Panc1 (cell line): Measurements from ENCODE around the gene MS4A6E. TPM values are rescaled to one million over a fixed set of nuclear protein-coding genes. Genes with fewer than 3 reads are reported as not detected.
A peak's percentile ranks its signal among the peaks of the same experiment; 100 is the strongest.

ENCODE experiments used
- ATAC-seq: fragments of 200-7000 bp; cut with Tn5 transposase; 2 replicates; pipeline ENCODE4 v1.9.1; 2020; ENCODE audit warnings: mild to moderate bottlenecking, moderate library complexity
- BruUV-seq: library from RNA; stranded (reverse); fragments of 400-500 nt; replicated peaks from 2 replicates; lab custom pipeline; 2021; lab: Mats Ljungman, UMichigan
- CTCF ChIA-PET: fragments of 300-600 bp; sonication (Branson Sonifier 250); formaldehyde crosslinking; loops from one replicate; lab custom pipeline; 2022; ENCODE audit warnings: antibody characterized with exemption; lab: Charles Lee
- POLR2A ChIA-PET: fragments of 300-600 bp; sonication (Branson Sonifier 250); formaldehyde crosslinking; loops from one replicate; lab custom pipeline; 2022; ENCODE audit warnings: antibody characterized with exemption; lab: Charles Lee
- DNase-seq: peaks from one replicate; pipeline ENCODE4 v3.0.0-alpha.2; 2010; ENCODE audit warnings: low read depth, low spot score
- H3K27ac ChIP-seq: 2 replicates; pipeline ENCODE4 v1.5.1; 2011; ENCODE audit warnings: mild to moderate bottlenecking, low read length, inconsistent platforms
- H3K27me3 ChIP-seq: fragments of 200-500 bp; sonication (Bioruptor generic); 2 replicates; pipeline ENCODE4 v1.6.0; 2014; ENCODE audit warnings: low read length, inconsistent platforms; ENCODE audit not compliant: control insufficient read depth, insufficient read depth
- H3K36me3 ChIP-seq: fragments of 200-500 bp; sonication (Bioruptor generic); 2 replicates; pipeline ENCODE4 v1.5.1; 2014; ENCODE audit warnings: inconsistent platforms, mild to moderate bottlenecking, low read length, moderate library complexity; ENCODE audit not compliant: control insufficient read depth, insufficient read depth
- H3K4me1 ChIP-seq: 2 replicates; pipeline ENCODE4 v1.5.1; 2011; ENCODE audit warnings: inconsistent platforms, mild to moderate bottlenecking, low read length, moderate library complexity; ENCODE audit not compliant: control insufficient read depth, insufficient read depth
- H3K4me3 ChIP-seq, 2 experiments: 2 replicates each; pipeline ENCODE4 v1.5.1; 2011 to 2012; ENCODE audit warnings: low read depth in 2 of 2, low read length in 2 of 2, mild to moderate bottlenecking in 2 of 2, inconsistent platforms in 1 of 2, moderate library complexity in 1 of 2
- H3K9me3 ChIP-seq: fragments of 200-500 bp; sonication (Bioruptor generic); 2 replicates; pipeline ENCODE4 v1.5.1; 2014; ENCODE audit warnings: low read depth, mild to moderate bottlenecking, inconsistent platforms, low read length, moderate library complexity; ENCODE audit not compliant: control insufficient read depth, insufficient read depth
- POLR2AphosphoS5 ChIP-seq: IDR thresholded peaks from 2 replicates; pipeline ENCODE4 v1.6.1; 2012; ENCODE audit warnings: mild to moderate bottlenecking, low read depth, low read length, moderate library complexity
- SIN3A ChIP-seq: IDR thresholded peaks from 2 replicates; pipeline ENCODE4 v1.6.1; 2012; ENCODE audit warnings: low read depth, mild to moderate bottlenecking, low read length, moderate library complexity, borderline replicate concordance; ENCODE audit not compliant: insufficient read depth
- TCF7L2 ChIP-seq: IDR thresholded peaks from 2 replicates; pipeline ENCODE4 v1.6.1; 2011; ENCODE audit warnings: mild to moderate bottlenecking, low read depth, low read length, inconsistent platforms
- in situ Hi-C: cut with HindIII; loops from 2 replicates; pipeline ENCODE4 v1.10.0; 2016; ENCODE audit warnings: low sequenced_read_pairs, low pct_unique_long_range_greater_than_20kb
- intact Hi-C: fragments of 100-400 bp; cut with micrococcal nuclease; formaldehyde crosslinking; loops from one replicate; pipeline ENCODE4 v1.10.0; 2022; ENCODE audit not compliant: unreplicated experiment
- total RNA-seq: library from RNA; stranded (reverse); gene quantifications from one replicate; pipeline ENCODE4 v1.2.1, GENCODE V29; 2021; ENCODE audit not compliant: unreplicated experiment
- TF ChIP-seq, protein P1 (sequence below), 2 experiments: IDR thresholded peaks; 2 replicates each; pipeline ENCODE4 v1.6.1; 2011 to 2012; ENCODE audit warnings: low read depth in 2 of 2, control low read depth in 1 of 2, low read length in 1 of 2, mild to moderate bottlenecking in 1 of 2, moderate library complexity in 1 of 2; ENCODE audit not compliant: insufficient read depth in 1 of 2
- TF ChIP-seq, protein P2 (sequence below): fragments of 450-650 bp; IDR thresholded peaks from 2 replicates; pipeline ENCODE4 v1.5.1; 2017; ENCODE audit warnings: mild to moderate bottlenecking

The MS4A6E gene
- total RNA-seq, 1 experiment from 2014 or later = not detected

DNA sequence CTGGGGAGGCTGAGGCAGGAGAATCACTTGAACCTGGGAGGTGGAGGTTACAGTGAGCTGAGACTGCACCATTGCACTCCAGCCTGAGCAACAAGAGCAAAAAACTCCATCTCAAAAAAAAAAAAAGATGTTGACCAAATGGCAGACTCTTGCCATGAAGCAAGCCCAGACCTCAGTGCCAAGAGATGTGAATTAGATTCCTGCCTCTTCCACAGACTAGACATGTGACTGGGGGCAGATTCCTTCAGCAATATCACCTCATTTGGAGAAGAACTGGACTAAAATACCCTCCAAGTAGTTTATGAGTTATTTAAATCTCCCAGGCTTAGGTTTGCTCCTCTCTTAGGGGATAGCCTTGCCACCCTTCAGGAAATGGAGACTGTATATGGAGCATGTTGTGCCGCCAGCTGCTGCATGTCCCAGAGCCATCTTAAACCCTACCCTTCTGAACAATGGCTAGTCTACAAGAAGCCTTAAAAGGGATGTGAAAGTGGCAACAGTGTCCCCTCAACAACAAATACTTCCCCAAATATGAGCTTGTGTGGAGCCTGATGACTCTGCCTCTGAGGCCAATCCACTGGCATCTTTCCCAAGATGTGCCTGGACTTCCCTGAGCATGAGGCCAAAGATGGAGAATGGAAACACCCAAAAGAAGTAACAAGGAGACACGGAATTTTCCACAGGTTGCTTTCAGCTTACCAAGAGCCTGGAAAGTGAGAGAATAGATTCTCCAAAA, 50.5 kb downstream of the MS4A6E start:
- Histone ChIP-seq H3K4me1 (no peaks in the 10 kb centered on the region), H3K27ac (peak overlapping the region; percentile 29; the same call in 1 of the 2 replicates), H3K9me3 (no peaks in the 10 kb centered on the region), H3K4me3 (no peak overlapping the region), H3K36me3 (no peaks in the 10 kb centered on the region), H3K27me3 (no peaks in the 10 kb centered on the region)
- BruUV-seq = no TSS peak
- no peak for DNase-seq
- ChIA-PET POLR2A (no interaction called here), CTCF (no interaction called here)
- no peak for ATAC-seq
- TF ChIP-seq POLR2AphosphoS5 (no peak), SIN3A (no peak), TCF7L2 (no peak)
- TF ChIP-seq, protein P1, sequence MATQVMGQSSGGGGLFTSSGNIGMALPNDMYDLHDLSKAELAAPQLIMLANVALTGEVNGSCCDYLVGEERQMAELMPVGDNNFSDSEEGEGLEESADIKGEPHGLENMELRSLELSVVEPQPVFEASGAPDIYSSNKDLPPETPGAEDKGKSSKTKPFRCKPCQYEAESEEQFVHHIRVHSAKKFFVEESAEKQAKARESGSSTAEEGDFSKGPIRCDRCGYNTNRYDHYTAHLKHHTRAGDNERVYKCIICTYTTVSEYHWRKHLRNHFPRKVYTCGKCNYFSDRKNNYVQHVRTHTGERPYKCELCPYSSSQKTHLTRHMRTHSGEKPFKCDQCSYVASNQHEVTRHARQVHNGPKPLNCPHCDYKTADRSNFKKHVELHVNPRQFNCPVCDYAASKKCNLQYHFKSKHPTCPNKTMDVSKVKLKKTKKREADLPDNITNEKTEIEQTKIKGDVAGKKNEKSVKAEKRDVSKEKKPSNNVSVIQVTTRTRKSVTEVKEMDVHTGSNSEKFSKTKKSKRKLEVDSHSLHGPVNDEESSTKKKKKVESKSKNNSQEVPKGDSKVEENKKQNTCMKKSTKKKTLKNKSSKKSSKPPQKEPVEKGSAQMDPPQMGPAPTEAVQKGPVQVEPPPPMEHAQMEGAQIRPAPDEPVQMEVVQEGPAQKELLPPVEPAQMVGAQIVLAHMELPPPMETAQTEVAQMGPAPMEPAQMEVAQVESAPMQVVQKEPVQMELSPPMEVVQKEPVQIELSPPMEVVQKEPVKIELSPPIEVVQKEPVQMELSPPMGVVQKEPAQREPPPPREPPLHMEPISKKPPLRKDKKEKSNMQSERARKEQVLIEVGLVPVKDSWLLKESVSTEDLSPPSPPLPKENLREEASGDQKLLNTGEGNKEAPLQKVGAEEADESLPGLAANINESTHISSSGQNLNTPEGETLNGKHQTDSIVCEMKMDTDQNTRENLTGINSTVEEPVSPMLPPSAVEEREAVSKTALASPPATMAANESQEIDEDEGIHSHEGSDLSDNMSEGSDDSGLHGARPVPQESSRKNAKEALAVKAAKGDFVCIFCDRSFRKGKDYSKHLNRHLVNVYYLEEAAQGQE (IDR thresholded peaks at IDR 0.05; ENCODE audit: insufficient read depth in 1 of 2, low read depth in 2 of 2, low read length in 1 of 2) = no peak
- TF ChIP-seq, protein P2, sequence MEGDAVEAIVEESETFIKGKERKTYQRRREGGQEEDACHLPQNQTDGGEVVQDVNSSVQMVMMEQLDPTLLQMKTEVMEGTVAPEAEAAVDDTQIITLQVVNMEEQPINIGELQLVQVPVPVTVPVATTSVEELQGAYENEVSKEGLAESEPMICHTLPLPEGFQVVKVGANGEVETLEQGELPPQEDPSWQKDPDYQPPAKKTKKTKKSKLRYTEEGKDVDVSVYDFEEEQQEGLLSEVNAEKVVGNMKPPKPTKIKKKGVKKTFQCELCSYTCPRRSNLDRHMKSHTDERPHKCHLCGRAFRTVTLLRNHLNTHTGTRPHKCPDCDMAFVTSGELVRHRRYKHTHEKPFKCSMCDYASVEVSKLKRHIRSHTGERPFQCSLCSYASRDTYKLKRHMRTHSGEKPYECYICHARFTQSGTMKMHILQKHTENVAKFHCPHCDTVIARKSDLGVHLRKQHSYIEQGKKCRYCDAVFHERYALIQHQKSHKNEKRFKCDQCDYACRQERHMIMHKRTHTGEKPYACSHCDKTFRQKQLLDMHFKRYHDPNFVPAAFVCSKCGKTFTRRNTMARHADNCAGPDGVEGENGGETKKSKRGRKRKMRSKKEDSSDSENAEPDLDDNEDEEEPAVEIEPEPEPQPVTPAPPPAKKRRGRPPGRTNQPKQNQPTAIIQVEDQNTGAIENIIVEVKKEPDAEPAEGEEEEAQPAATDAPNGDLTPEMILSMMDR = no peak
- intact Hi-C loops (no loop called here), in situ Hi-C loops (no loop called here)

DNA sequence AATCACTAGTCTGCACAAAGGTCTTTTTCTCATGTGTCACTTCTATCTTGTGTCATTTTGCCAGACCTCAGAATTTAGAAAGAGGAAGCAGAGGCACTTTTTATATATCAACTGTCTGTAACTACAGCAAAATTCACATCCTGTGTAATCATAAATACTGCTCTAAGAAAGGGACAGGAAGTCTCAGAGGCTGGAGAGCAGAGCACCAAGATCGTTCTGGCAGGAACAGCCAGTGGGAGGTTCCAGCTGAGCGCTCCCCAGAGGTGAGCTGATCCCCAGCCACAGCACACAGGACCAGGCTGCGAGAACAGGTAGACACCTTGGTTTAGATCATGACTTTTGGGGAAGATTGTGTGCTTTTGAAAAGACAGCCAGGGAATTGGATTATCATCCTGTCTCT, 51.3 kb downstream of the MS4A6E start, which contains the start of gene MS4A7:
TSS of gene MS4A7 (plus strand) at position 179 of the 400 bp plus-strand sequence. CDS start 4,610 bp downstream, outside the sequence.
- H3K4me1 ChIP-seq = no peaks in the 10 kb centered on the region
- no peaks in the 10 kb centered on the region for H3K27me3 ChIP-seq
- no peak within 1 kb of the TSS for H3K4me3 ChIP-seq
- ATAC-seq (no peak), DNase-seq (no peak)
- no peaks in the 10 kb centered on the region for H3K9me3 ChIP-seq
- in situ Hi-C loops (no loop called here), intact Hi-C loops (no loop called here)
- H3K36me3 ChIP-seq = no peaks in the 10 kb centered on the region
- peak within 1 kb of the TSS; percentile 29; the same call in 1 of the 2 replicates for H3K27ac ChIP-seq
- ChIA-PET POLR2A (no interaction called here), CTCF (no interaction called here)
- no TSS peak for BruUV-seq
- no peak for TF ChIP-seq POLR2AphosphoS5
- TF ChIP-seq, protein P1 (IDR thresholded peaks at IDR 0.05; ENCODE audit: insufficient read depth in 1 of 2, low read depth in 2 of 2, low read length in 1 of 2) = no peak
- TF ChIP-seq TCF7L2 = no peak
- TF ChIP-seq SIN3A = no peak
- TF ChIP-seq, protein P2 = no peak
